Mucosa of stomach (tissue), 1 donor: ENCODE results near the gene SASH1.
"Not testable (repeated sequence)": the region's sequence is repeated elsewhere in the genome, so short reads cannot be mapped to it uniquely, and the experiment has no call there.

Experiments
- H3K27me3 ChIP-seq: one replicate; pipeline ENCODE4 v1.7.0; 2013; ENCODE audit warnings: mild to moderate bottlenecking, low read length; ENCODE audit not compliant: control insufficient read depth, insufficient read depth
- H3K36me3 ChIP-seq: one replicate; pipeline ENCODE4 v1.7.0; 2013; ENCODE audit warnings: low read length; ENCODE audit not compliant: control insufficient read depth, insufficient read depth
- H3K4me1 ChIP-seq: one replicate; pipeline ENCODE4 v1.7.0; 2013; ENCODE audit warnings: mild to moderate bottlenecking, low read length; ENCODE audit not compliant: control insufficient read depth, insufficient read depth
- H3K4me3 ChIP-seq: one replicate; pipeline ENCODE4 v1.7.0; 2013; ENCODE audit warnings: low read length
- H3K9ac ChIP-seq: one replicate; pipeline ENCODE4 v1.7.0; 2013; ENCODE audit warnings: mild to moderate bottlenecking, low read length, moderate library complexity
- H3K9me3 ChIP-seq: one replicate; pipeline ENCODE4 v1.7.0; 2013; ENCODE audit warnings: mild to moderate bottlenecking, low read length, moderate library complexity; ENCODE audit not compliant: control insufficient read depth
- donor health status: Pancreatic carcinoma.

The SASH1 gene

DNA sequence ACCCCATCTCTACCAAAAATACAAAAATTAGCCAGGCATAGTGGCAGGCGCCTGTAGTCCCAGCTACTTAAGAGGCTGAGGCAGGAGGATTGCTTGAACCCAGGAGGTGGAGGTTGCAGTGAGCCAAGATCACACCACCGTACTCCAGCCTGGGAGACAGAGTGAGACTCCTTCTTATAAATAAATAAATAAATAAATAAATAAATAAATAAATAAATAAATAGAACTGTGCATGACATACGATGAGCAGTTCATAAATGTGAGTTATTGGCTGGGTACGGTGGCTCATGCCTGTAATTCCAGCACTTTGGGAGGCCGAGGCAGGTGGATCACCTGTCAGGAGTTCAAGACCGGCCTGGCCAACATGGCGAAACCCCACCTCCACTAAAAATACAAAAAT lies 9.8 kb downstream of the SASH1 start:
- H3K27me3 ChIP-seq, H3K4me1 ChIP-seq: not testable (repeated sequence)

DNA sequence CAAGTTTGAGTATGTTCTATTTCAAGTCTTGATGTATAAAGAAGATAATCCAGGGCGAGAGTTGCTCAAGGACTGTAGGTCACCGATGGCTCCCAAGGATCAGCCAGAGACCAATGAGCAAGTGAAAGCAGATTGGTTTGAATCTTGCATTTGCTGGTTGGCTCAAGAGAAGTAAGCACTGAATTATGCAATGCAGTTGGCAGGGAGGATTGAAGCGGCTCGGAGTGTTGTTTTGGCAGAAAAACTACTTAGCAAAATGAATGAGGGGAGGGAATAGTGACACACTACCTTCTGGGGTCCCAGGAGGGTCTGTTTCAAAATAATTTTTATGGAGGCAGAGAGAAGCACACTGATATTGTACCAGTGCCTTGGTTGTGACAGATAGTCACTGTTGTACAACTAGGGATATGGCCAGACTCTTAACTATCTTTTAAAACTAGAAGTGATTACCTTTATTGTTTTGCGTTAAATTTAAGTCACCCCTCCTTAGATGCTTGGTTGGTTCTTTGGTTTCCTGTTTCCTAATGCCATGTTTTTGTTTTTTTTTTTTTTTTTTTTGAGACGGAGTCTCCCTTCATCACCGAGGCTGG lies 15.7 kb downstream of the SASH1 start:
- H3K4me1 ChIP-seq: peaks cover 9% of the 10 kb centered on the region
- no peak overlapping the region for H3K4me3 ChIP-seq
- no peaks in the 10 kb centered on the region for H3K9me3 ChIP-seq
- no peaks in the 10 kb centered on the region for H3K36me3 ChIP-seq
- H3K27me3 ChIP-seq: no peaks in the 10 kb centered on the region
- no peak overlapping the region for H3K9ac ChIP-seq

More for the DNA sequence above, 9.8 kb downstream of the SASH1 start:
- H3K9me3 ChIP-seq, H3K36me3 ChIP-seq, H3K4me3 ChIP-seq, H3K9ac ChIP-seq: not testable (repeated sequence)

DNA sequence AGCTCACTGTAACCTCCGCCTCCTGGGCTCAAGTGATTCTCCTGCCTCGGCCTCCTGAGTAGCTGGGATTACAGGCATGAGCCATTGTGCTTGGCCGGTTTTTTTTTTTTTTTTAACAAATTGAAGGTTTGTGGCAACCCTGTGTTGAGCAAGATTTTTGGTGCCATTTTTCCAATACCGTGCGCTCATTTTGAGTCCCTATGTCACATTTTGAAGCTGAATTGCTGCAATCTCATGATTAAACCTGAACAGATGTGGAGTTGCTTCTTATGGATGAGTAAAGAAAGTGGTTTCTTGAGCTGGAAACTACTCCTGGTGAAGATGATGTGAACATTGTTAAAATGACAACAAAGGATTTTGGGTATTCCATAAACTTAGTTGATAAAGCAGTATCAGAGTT lies 16.6 kb downstream of the SASH1 start:
- Histone ChIP-seq H3K4me1 (peaks cover 9% of the 10 kb centered on the region), H3K27me3 (no peaks in the 10 kb centered on the region), H3K9me3 (no peaks in the 10 kb centered on the region)

DNA sequence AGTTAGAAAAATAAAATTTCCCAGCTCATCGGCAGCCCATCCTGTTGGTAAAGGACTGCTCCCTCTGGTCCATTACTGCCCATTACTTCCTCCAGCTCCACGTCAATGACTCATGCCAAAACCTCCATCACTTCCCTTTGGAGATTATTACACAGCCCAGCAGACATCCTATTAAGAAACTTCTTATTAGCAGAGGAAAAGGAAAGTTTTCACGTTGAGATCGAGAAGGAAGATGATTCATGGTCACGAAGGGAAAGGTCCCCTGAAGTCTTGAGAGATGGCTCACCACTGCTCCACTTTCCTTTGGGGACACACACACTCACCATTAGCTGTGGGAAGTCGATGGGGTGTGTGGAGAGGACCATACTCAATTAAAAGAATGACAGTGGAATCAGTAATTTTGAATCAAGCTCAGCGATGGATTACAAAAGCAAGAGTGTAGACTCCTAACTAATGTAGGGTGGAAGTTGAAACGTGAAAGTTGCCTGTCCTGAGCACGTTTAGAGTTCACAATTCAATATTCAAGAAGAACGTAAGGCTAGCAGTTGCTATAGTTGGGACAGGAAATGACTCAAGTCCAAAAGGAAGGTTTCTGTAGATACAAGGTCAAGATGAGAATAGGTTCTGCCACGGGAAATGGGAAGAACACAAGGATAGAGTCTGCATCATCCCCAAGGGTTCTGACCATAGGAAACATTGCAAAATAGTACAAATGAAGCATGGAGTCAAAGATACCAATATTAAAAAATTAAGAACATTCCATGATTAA lies 21.6 kb downstream of the SASH1 start:
- Histone ChIP-seq H3K27me3 (no peaks in the 10 kb centered on the region), H3K4me3 (no peak overlapping the region), H3K9ac (no peak overlapping the region), H3K9me3 (no peaks in the 10 kb centered on the region), H3K4me1 (no peaks in the 10 kb centered on the region), H3K36me3 (no peaks in the 10 kb centered on the region)

More for the DNA sequence above, 16.6 kb downstream of the SASH1 start:
- no peak overlapping the region for H3K9ac ChIP-seq
- H3K36me3 ChIP-seq: no peaks in the 10 kb centered on the region
- no peak overlapping the region for H3K4me3 ChIP-seq

DNA sequence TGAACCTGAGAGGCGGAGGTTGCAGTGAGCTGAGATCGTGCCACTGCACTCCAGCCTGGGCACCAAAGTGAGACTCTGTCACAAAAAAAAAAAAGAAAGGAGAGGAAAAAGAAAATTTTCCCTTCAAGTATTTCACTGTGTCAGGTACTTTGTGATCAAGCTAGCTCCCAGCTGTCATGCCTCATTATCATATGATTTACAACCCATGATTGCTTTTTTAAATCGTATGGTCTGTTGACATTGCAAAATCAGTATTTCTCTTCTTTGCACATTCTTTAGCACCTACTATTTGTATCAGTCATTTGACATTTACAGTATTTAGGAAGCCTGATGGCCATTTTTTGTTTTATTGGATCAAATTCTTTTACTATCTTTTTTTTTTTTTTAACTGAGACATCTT lies 22.4 kb downstream of the SASH1 start:
- Histone ChIP-seq H3K9me3 (no peaks in the 10 kb centered on the region), H3K36me3 (no peaks in the 10 kb centered on the region), H3K27me3 (no peaks in the 10 kb centered on the region), H3K9ac (no peak overlapping the region), H3K4me3 (no peak overlapping the region), H3K4me1 (no peaks in the 10 kb centered on the region)

DNA sequence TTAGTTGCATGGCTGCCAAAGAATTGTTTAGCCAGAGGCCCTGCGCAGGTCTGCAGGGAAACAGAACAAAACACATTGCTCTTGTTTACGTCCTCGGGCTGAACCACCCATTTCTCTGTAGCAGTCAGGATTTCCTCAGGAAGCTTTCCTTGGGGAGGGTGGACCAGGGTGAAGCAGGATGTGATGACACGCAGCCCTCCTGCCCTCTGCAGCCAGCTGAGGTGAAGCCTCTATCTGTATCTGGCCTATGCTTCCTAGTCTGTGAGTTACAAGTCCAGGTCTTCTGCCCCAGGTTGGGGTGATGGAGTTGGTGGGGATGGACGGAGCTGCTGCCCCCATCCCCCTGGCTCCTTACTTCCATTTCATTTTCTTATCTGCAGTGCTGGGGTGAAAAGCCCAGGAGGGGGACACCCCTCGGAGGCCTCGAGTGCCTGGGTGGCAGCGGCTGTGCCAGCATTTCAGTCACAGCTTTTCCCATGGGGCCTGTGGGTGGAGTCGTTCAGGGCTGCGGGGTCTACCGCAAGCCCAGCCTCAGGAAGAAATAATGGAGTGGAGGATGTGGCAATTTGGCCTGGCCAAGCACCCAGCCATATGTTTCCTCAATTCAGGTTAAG lies 24.9 kb downstream of the SASH1 start:
- Histone ChIP-seq H3K27me3 (no peaks in the 10 kb centered on the region), H3K9me3 (no peaks in the 10 kb centered on the region), H3K4me1 (no peaks in the 10 kb centered on the region), H3K4me3 (no peak overlapping the region), H3K36me3 (no peaks in the 10 kb centered on the region), H3K9ac (no peak overlapping the region)

GRCh38 chr6:148370176-148370575 lies 27.5 kb downstream of the SASH1 start:
- no peak overlapping the region for H3K4me3 ChIP-seq
- H3K9ac ChIP-seq: no peak overlapping the region
- no peaks in the 10 kb centered on the region for H3K27me3 ChIP-seq
- H3K9me3 ChIP-seq: no peaks in the 10 kb centered on the region
- H3K36me3 ChIP-seq: no peaks in the 10 kb centered on the region
- H3K4me1 ChIP-seq: no peaks in the 10 kb centered on the region

DNA sequence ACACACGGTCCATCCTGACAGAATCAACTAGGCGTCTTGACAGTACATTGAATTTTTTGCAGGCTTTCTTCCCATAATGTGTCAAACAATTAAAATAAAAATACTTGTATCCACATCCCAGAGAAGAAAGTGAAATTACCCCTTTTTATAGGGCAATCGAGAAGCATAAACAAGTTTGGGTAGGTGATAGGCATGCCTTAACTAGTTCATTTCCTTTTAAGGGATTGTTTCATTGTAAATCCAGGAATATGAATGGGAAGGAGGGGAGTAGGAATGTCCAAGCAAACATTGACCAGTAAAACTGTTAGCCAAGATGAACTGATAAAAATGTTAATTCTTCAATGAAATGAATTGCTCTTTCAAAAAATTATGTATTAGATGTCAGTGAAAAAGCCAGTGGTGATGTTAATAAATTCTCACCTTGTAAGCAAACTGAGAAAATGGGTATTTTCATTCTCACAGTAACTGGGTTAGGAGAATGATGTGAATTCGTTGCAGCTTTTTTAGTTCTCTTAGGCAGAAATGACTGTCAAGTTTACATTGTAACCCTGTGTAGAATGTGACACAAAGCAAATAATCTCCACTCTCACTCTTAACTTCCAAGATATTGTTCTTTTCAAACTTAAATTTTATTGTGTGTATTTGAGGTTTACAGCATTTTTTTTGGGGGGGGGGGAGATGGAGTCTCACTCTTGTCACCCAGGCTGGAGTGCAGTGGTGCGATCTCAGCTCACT lies 31.6 kb downstream of the SASH1 start:
- H3K9ac ChIP-seq: no peak overlapping the region
- no peaks in the 10 kb centered on the region for H3K36me3 ChIP-seq
- no peaks in the 10 kb centered on the region for H3K9me3 ChIP-seq
- no peaks in the 10 kb centered on the region for H3K4me1 ChIP-seq
- no peak overlapping the region for H3K4me3 ChIP-seq
- H3K27me3 ChIP-seq: no peaks in the 10 kb centered on the region

- Histone ChIP-seq H3K9me3 (no peaks in the 10 kb centered on the region), H3K4me1 (no peaks in the 10 kb centered on the region), H3K36me3 (no peaks in the 10 kb centered on the region), H3K27me3 (no peaks in the 10 kb centered on the region), H3K9ac (no peak overlapping the region), H3K4me3 (no peak overlapping the region)
These were observed 32.8 kb downstream of the SASH1 start for GRCh38 chr6:148375401-148375800.

- H3K27me3 ChIP-seq: no peaks in the 10 kb centered on the region
- no peaks in the 10 kb centered on the region for H3K9me3 ChIP-seq
- H3K36me3 ChIP-seq: no peaks in the 10 kb centered on the region
- H3K9ac ChIP-seq: no peak overlapping the region
- no peak overlapping the region for H3K4me3 ChIP-seq
- H3K4me1 ChIP-seq: no peaks in the 10 kb centered on the region
These were observed 36.8 kb downstream of the SASH1 start for GRCh38 chr6:148379481-148379880.

GRCh38 chr6:148379966-148380713 lies 37.5 kb downstream of the SASH1 start:
- H3K9ac ChIP-seq: no peak overlapping the region
- no peak overlapping the region for H3K4me3 ChIP-seq
- H3K36me3 ChIP-seq: no peaks in the 10 kb centered on the region
- no peaks in the 10 kb centered on the region for H3K4me1 ChIP-seq
- H3K27me3 ChIP-seq: no peaks in the 10 kb centered on the region
- no peaks in the 10 kb centered on the region for H3K9me3 ChIP-seq
